GM23338 (cell line): ENCODE data around the gene SYNDIG1. TPM values are rescaled to one million over a fixed set of nuclear protein-coding genes. Genes with fewer than 3 reads are reported as not detected.

ENCODE experiments used
- ATAC-seq: fragments of 200-7000 bp; cut with Tn5 transposase; 3 replicates; pipeline ENCODE4 v1.9.1; 2020
- DNase-seq: peaks from one replicate; pipeline ENCODE4 v3.0.0-alpha.2; 2015; ENCODE audit warnings: low spot score
- H2AFZ ChIP-seq: fragments of 200-600 bp; sonication (generic); 2 replicates; pipeline ENCODE4 v1.8.0; 2016; ENCODE audit warnings: antibody characterized with exemption, mild to moderate bottlenecking, moderate library complexity
- H3F3A ChIP-seq: fragments of 200-600 bp; sonication (generic); replicated peaks from 2 replicates; pipeline ENCODE4 v1.8.0; 2017; ENCODE audit warnings: antibody characterized with exemption, mixed run types, low read depth
- H3K27ac ChIP-seq: fragments of 200-600 bp; sonication (generic); 2 replicates; pipeline ENCODE4 v1.6.1; 2016; ENCODE audit warnings: low read depth
- H3K27me3 ChIP-seq: fragments of 200-600 bp; sonication (generic); 2 replicates; pipeline ENCODE4 v1.8.0; 2016; ENCODE audit warnings: mild to moderate bottlenecking, mixed run types, moderate library complexity; ENCODE audit not compliant: insufficient read depth
- H3K36me3 ChIP-seq: fragments of 200-600 bp; sonication (generic); 2 replicates; pipeline ENCODE4 v1.8.0; 2016; ENCODE audit warnings: mild to moderate bottlenecking; ENCODE audit not compliant: insufficient read depth
- H3K4me1 ChIP-seq: fragments of 200-600 bp; sonication (generic); 2 replicates; pipeline ENCODE4 v1.8.0; 2016; ENCODE audit warnings: mild to moderate bottlenecking, moderate library complexity; ENCODE audit not compliant: insufficient read depth
- H3K4me2 ChIP-seq: fragments of 200-600 bp; sonication (generic); 2 replicates; pipeline ENCODE4 v1.7.1; 2017; ENCODE audit warnings: mixed run types
- H3K4me3 ChIP-seq: fragments of 200-600 bp; sonication (generic); 2 replicates; pipeline ENCODE4 v1.6.1; 2016; ENCODE audit warnings: mixed run types
- H3K79me2 ChIP-seq: fragments of 200-600 bp; sonication (generic); replicated peaks from 2 replicates; pipeline ENCODE4 v1.8.0; 2017; ENCODE audit warnings: mild to moderate bottlenecking; ENCODE audit not compliant: insufficient read depth
- H3K9me2 ChIP-seq: fragments of 200-600 bp; sonication (generic); 2 replicates; pipeline ENCODE4 v1.8.0; 2017; ENCODE audit not compliant: insufficient read depth
- H4K20me1 ChIP-seq: fragments of 200-600 bp; sonication (generic); replicated peaks from 2 replicates; pipeline ENCODE4 v1.8.0; 2017; ENCODE audit warnings: mild to moderate bottlenecking; ENCODE audit not compliant: insufficient read depth
- H3K27ac Mint-ChIP-seq: 2 replicates; pipeline ENCODE4 v1.8.0; 2020; ENCODE audit warnings: inconsistent platforms, mild to moderate bottlenecking, moderate library complexity, mixed read lengths
- H3K27me3 Mint-ChIP-seq: 3 replicates; pipeline ENCODE4 v1.8.0; 2022; ENCODE audit warnings: low read depth, mild to moderate bottlenecking, moderate library complexity, mixed read lengths, inconsistent platforms; ENCODE audit not compliant: insufficient read depth, poor library complexity
- H3K36me3 Mint-ChIP-seq: 3 replicates; pipeline ENCODE4 v1.8.0; 2021; ENCODE audit warnings: low read depth, mild to moderate bottlenecking, inconsistent platforms, moderate library complexity, mixed read lengths
- H3K4me1 Mint-ChIP-seq: 3 replicates; pipeline ENCODE4 v1.8.0; 2020; ENCODE audit warnings: mild to moderate bottlenecking, inconsistent platforms, mixed read lengths
- H3K4me3 Mint-ChIP-seq: 3 replicates; pipeline ENCODE4 v1.8.0; 2021; ENCODE audit warnings: moderate library complexity, mild to moderate bottlenecking, inconsistent platforms, mixed read lengths
- H3K9me3 Mint-ChIP-seq: 3 replicates; pipeline ENCODE4 v1.8.0; 2020; ENCODE audit warnings: moderate library complexity, mild to moderate bottlenecking, inconsistent platforms, mixed read lengths
- CREB1 ChIP-seq: fragments of 250-450 bp; sonication (Bioruptor Pico); IDR thresholded peaks from 2 replicates; pipeline ENCODE4 v1.5.0; 2020; ENCODE audit warnings: low read depth, mild to moderate bottlenecking, moderate library complexity
- CTCF ChIP-seq, 2 experiments: fragments of 200-600 bp in 1 of 2; sonication (generic) in 1 of 2; conservative IDR thresholded peaks; 2 replicates each; pipeline versions ENCODE4 v1.5.1 to v1.6.1; 2016 to 2017; ENCODE audit warnings: antibody characterized with exemption in 2 of 2, low read depth in 2 of 2, mild to moderate bottlenecking in 2 of 2, moderate library complexity in 1 of 2
- EZH2 ChIP-seq: fragments of 200-600 bp; sonication (generic); IDR thresholded peaks from one replicate; pipeline ENCODE4 v1.8.0; 2017; ENCODE audit warnings: antibody characterized with exemption, mild to moderate bottlenecking, low read depth; ENCODE audit not compliant: unreplicated experiment
- NANOG ChIP-seq: IDR thresholded peaks from 2 replicates; pipeline ENCODE4 v1.6.1; 2016; ENCODE audit warnings: antibody characterized with exemption, borderline replicate concordance
- POLR2AphosphoS5 ChIP-seq: IDR thresholded peaks from 2 replicates; pipeline ENCODE4 v1.6.1; 2016; ENCODE audit warnings: antibody characterized with exemption, low read depth
- STAT1 ChIP-seq: IDR thresholded peaks from one replicate; pipeline ENCODE4 v1.6.1; 2016; ENCODE audit warnings: antibody characterized with exemption; ENCODE audit not compliant: unreplicated experiment
- ZNF114 ChIP-seq: fragments of 250-450 bp; sonication (Bioruptor Pico); IDR thresholded peaks from 2 replicates; pipeline ENCODE4 v1.5.0; 2020; ENCODE audit warnings: mild to moderate bottlenecking, moderate library complexity
- ZNF331 ChIP-seq: fragments of 250-450 bp; sonication (Bioruptor Pico); IDR thresholded peaks from 2 replicates; pipeline ENCODE4 v1.5.0; 2020; ENCODE audit warnings: low read depth, mild to moderate bottlenecking, moderate library complexity
- ZNF462 ChIP-seq: fragments of 250-450 bp; sonication (Bioruptor Pico); IDR thresholded peaks from 2 replicates; pipeline ENCODE4 v1.5.0; 2020; ENCODE audit warnings: mild to moderate bottlenecking, moderate library complexity
- polyA plus RNA-seq: library from polyadenylated mRNA; unstranded; fragments of >200 nt; fragmentation: Nextera tagmentation; extraction: Ambion mirVana; gene quantifications from 2 replicates; pipeline ENCODE4 v1.2.1, GENCODE V29; 2016
- total RNA-seq: library from RNA; depleted of rRNA; stranded (reverse); fragments of >200 nt; shearing (Covaris generic); gene quantifications from 2 replicates; pipeline ENCODE4 v1.2.3, GENCODE V29; 2014
- TF ChIP-seq, protein P1 (sequence below): IDR thresholded peaks from one replicate; pipeline ENCODE4 v1.6.1; 2018; ENCODE audit warnings: antibody characterized with exemption; ENCODE audit not compliant: unreplicated experiment

The SYNDIG1 gene
- total and polyA plus RNA-seq, 2 experiments from 2014 or later, result 2.8 to 4.8 TPM

DNA sequence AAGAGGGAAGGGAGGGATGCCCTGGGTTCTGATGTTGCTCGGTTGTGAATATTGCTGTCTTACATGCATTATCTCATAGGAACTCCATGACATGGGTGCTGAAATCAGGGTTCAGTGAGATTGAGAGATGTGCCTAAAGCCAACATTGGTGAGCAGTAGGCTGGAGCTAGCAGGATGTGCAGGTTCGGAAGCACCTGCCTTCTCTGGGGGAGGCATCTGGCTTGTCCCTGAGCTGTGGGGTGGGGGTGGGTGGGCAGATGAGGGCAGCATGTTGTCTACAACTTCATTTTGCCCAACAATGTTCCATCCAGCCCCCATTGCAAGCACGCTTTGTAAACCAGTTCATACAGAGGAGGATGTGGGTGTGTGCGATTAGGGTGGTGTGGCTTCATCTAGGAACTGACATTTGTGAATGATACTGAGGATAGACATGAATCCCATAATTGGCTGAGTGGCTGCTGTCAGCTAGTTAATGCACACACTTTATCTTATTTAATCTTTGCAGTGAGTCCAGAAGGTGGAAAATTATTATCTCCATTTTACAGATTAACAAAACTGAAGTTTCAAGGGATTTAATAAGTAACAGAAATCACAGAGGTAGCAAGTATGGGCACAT is 119.4 kb downstream of the SYNDIG1 start:
- Mint-ChIP-seq H3K4me1 (peaks cover 5% of the 10 kb centered on the region), H3K27ac (no peak overlapping the region), H3K4me3 (no peak overlapping the region), H3K9me3 (no peaks in the 10 kb centered on the region), H3K27me3 (peaks cover 12% of the 10 kb centered on the region), H3K36me3 (no peaks in the 10 kb centered on the region; the same call in 2 of the 3 replicates)
- H3K4me3 ChIP-seq, result no peak overlapping the region
- no peaks in the 10 kb centered on the region for H4K20me1 ChIP-seq
- H3K27me3 ChIP-seq, result no peaks in the 10 kb centered on the region
- no peaks in the 10 kb centered on the region for H3K4me1 ChIP-seq
- no peaks in the 10 kb centered on the region for H3K36me3 ChIP-seq
- no peak overlapping the region for H3K27ac ChIP-seq
- H2AFZ ChIP-seq, result no peak overlapping the region
- no peak for DNase-seq
- no peak for ATAC-seq
- no peaks in the 10 kb centered on the region for H3K79me2 ChIP-seq
- TF ChIP-seq, protein P1, sequence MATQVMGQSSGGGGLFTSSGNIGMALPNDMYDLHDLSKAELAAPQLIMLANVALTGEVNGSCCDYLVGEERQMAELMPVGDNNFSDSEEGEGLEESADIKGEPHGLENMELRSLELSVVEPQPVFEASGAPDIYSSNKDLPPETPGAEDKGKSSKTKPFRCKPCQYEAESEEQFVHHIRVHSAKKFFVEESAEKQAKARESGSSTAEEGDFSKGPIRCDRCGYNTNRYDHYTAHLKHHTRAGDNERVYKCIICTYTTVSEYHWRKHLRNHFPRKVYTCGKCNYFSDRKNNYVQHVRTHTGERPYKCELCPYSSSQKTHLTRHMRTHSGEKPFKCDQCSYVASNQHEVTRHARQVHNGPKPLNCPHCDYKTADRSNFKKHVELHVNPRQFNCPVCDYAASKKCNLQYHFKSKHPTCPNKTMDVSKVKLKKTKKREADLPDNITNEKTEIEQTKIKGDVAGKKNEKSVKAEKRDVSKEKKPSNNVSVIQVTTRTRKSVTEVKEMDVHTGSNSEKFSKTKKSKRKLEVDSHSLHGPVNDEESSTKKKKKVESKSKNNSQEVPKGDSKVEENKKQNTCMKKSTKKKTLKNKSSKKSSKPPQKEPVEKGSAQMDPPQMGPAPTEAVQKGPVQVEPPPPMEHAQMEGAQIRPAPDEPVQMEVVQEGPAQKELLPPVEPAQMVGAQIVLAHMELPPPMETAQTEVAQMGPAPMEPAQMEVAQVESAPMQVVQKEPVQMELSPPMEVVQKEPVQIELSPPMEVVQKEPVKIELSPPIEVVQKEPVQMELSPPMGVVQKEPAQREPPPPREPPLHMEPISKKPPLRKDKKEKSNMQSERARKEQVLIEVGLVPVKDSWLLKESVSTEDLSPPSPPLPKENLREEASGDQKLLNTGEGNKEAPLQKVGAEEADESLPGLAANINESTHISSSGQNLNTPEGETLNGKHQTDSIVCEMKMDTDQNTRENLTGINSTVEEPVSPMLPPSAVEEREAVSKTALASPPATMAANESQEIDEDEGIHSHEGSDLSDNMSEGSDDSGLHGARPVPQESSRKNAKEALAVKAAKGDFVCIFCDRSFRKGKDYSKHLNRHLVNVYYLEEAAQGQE, result no peak
- TF ChIP-seq EZH2, result no peak
- no peak for TF ChIP-seq STAT1
- H3F3A ChIP-seq, result no peaks in the 10 kb centered on the region
- no peak overlapping the region for H3K4me2 ChIP-seq
- no peaks in the 10 kb centered on the region for H3K9me2 ChIP-seq

DNA sequence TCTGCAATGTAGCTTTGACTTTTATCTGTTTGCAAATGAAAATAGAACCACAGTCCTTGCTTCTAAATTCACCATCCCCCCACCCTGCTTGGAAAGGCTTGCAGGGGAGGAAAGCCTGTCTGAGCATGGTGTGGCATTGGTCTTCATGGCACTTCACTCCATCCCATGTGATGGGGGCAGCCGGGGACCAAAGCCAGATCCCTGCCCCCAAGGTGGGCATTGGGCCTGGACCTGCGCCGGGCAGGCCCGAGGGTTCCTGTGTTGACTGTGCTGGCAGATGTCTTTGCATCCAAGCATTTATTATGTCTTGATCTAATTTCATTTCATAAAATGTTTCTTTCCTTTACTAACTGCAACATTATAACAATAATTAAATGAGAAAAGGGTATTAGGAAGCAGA is 120.0 kb downstream of the SYNDIG1 start:
- H3F3A ChIP-seq, result no peaks in the 10 kb centered on the region
- H3K4me2 ChIP-seq, result no peak overlapping the region
- no peaks in the 10 kb centered on the region for H3K9me2 ChIP-seq
- peaks cover 12% of the 10 kb centered on the region for H3K27me3 Mint-ChIP-seq
- no peak overlapping the region for H2AFZ ChIP-seq
- H3K4me1 Mint-ChIP-seq, result peaks cover 5% of the 10 kb centered on the region
- no peak overlapping the region for H3K4me3 ChIP-seq
- no peaks in the 10 kb centered on the region for H3K9me3 Mint-ChIP-seq
- no peak overlapping the region for H3K27ac Mint-ChIP-seq
- H3K4me1 ChIP-seq, result no peaks in the 10 kb centered on the region
- H3K36me3 Mint-ChIP-seq, result no peaks in the 10 kb centered on the region; the same call in 2 of the 3 replicates
- H3K4me3 Mint-ChIP-seq, result no peak overlapping the region
- H3K79me2 ChIP-seq, result no peaks in the 10 kb centered on the region
- no peak overlapping the region for H3K27ac ChIP-seq
- DNase-seq (no peak), ATAC-seq (no peak)
- no peaks in the 10 kb centered on the region for H3K36me3 ChIP-seq
- H4K20me1 ChIP-seq, result no peaks in the 10 kb centered on the region
- H3K27me3 ChIP-seq, result no peaks in the 10 kb centered on the region
- no peak for TF ChIP-seq ZNF331 (CRISPR knock-in tag)
- TF ChIP-seq ZNF114 (CRISPR knock-in tag), result no peak
- TF ChIP-seq POLR2AphosphoS5, result no peak
- no peak for TF ChIP-seq EZH2
- TF ChIP-seq STAT1, result no peak
- no peak for TF ChIP-seq NANOG
- TF ChIP-seq CTCF (conservative IDR thresholded peaks at IDR 0.05; ENCODE audit: low read depth in 2 of 2), result no peak
- TF ChIP-seq ZNF462 (CRISPR knock-in tag), result no peak
- no peak for TF ChIP-seq CREB1
